Ureter (tissue), 1 donor: ENCODE results near the gene ZNF284. TPM values are rescaled to one million over a fixed set of nuclear protein-coding genes. Genes with fewer than 3 reads are reported as not detected.

Source experiments
- DNase-seq: peaks from one replicate; pipeline ENCODE4 v3.0.0-alpha.2; 2020; ENCODE audit warnings: low spot score
- total RNA-seq: library from RNA; stranded (reverse); gene quantifications from one replicate; pipeline ENCODE4 v1.2.4, GENCODE V29; 2023
- donor health status: DM: yes; HTN: yes; CAD: no.

Gene ZNF284
- total RNA-seq = 2.0 TPM

DNA sequence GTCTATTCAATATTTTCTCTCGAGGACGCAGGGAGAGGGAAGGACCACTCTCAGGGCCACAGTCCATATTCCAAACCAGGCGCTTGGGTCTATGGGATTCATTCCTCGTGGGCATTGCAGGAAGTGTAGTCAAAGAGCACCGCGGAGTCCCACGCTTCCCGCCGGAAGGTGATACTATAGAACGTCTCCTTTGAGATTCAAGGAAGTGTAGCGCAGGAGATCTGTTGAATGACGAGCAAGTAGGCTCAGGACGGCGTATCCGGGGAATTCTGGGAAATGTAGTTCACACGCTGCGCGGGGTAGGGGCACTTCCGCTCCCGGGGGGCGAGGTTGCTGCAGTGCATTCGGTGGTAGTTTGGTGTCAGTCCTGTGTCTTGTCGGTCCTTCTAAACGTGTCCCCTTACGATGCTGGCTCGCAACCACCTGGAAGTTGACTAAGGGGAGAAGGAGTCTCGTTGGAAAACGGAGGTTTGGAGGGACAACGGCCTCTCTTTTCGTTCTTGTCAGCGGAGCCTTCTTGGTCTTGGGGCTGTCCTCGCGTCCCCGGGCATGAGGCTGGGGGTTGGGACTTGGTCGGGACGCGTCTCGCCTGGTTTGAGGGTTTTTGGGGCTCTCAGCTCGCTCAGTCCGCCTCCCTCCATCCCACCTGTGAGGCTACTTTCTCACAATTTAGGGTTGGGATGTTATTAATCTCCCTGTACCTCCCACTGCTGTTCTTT, at the start of gene ZNF284:
Gene ZNF284, plus strand, starts transcription at position 336 of the 719 bp plus-strand sequence. CDS start 4,231 bp downstream, outside the sequence.
- peak; percentile 86 for DNase-seq

GRCh38 chr19:44024900-44025216, 47.1 kb upstream of the ZNF284 start:
- DNase-seq = no peak

- DNase-seq = peak; percentile 85
Measured at GRCh38 chr19:44025217-44025936, 46.6 kb upstream of the ZNF284 start, which contains the start of gene ZNF222. TSS of gene ZNF222 (plus strand) at chr19:44025379. CDS start at chr19:44025437, 58 bp downstream.

DNA sequence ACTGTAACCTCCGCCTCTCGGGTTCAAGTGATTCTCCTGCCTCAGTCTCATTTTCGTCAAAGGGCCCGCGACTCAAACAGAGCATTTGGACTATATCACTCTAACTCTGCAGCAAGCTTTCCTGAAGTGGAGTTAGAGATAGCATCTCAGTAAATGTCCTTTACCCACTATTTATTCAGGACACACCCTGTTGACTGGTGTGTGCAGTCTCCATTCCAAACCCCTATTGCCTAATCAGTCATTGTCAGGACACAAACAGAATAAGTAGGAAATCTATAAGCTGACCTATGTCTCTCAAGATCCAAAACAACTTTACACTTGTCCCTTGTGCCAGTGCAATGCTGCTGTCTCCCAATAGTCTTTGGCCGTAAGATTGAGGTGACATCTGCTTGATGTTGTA, 45.3 kb upstream of the ZNF284 start:
- DNase-seq = no peak

GRCh38 chr19:44032001-44032610, 39.9 kb upstream of the ZNF284 start:
- no peak for DNase-seq

GRCh38 chr19:44042147-44042546, 29.8 kb upstream of the ZNF284 start:
- no peak for DNase-seq

- DNase-seq = peak; percentile 53
Measured at GRCh38 chr19:44050740-44051649, 21.0 kb upstream of the ZNF284 start.

GRCh38 chr19:44051650-44052402, 20.1 kb upstream of the ZNF284 start, which contains the start of gene ZNF223:
TSS of gene ZNF223 (plus strand) at chr19:44052036. CDS start at chr19:44055177, 3,141 bp downstream.
- DNase-seq = peak; percentile 96

- DNase-seq = no peak
Measured at GRCh38 chr19:44055870-44056269, 16.1 kb upstream of the ZNF284 start.

DNA sequence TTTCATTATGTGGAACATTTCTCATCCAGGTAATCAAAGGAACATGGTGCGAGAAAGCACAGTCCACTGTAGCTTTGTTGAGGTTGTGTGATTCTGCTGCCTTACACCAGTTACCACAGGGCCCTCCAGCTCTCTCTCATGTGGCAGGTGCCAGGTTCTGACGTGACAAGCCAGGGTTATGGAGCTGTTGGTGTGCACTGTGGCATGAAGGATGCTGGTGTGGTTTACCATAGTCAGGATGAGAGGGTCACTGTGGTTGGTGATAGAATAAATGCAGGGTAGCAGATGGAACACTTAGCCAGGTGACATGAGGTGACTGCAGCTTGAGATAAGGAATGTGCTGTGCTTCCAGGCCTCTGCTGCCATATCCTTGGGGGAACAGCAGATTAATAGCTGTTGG, 12.7 kb upstream of the ZNF284 start:
- no peak for DNase-seq

DNA sequence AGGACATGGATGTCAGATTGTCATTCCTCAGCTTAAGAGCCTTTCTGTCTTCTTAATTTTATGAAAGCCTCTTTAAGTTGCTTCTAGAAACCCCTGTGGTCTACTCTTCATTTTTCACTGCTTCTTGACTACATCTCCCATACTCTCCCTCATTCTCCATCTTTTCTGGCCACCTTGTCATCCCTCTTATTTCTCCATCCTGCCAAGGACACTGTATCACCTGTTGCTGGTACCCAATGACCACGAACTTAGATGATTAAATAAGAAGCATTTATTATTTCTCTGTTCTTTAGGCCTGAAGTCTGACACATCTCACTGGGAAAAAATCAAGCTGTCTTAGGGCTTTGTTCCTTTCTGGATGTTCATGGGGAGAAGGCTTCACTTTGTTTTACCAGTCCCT, 10.9 kb upstream of the ZNF284 start:
- DNase-seq = no peak

GRCh38 chr19:44066305-44066704, 5.7 kb upstream of the ZNF284 start:
- no peak for DNase-seq

GRCh38 chr19:44069415-44069814, 2.5 kb upstream of the ZNF284 start:
- DNase-seq = no peak

- no peak for DNase-seq
Measured at GRCh38 chr19:44072543-44073401, 813 bp downstream of the ZNF284 start.

DNA sequence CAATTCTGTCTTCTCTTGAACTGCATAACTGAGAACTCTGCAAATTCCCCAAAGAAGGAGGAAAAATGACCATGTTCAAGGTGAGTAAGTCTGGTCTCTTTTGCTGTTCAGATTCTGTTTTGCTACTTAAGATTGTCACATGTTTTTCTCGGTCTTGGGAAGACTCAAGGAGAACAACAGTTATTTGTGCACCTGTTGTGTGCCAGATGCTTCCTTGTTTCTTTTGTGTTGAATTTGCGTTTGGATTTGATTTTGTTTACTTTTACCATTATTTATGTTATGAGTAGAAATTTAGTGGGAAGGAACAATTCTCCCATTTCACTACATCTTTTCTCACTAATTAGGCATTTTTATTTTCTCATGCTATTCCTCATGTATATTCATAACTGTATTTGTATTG, 4.4 kb downstream of the ZNF284 start:
- DNase-seq = no peak

GRCh38 chr19:44092108-44092507, 20.1 kb downstream of the ZNF284 start:
- DNase-seq = no peak

DNA sequence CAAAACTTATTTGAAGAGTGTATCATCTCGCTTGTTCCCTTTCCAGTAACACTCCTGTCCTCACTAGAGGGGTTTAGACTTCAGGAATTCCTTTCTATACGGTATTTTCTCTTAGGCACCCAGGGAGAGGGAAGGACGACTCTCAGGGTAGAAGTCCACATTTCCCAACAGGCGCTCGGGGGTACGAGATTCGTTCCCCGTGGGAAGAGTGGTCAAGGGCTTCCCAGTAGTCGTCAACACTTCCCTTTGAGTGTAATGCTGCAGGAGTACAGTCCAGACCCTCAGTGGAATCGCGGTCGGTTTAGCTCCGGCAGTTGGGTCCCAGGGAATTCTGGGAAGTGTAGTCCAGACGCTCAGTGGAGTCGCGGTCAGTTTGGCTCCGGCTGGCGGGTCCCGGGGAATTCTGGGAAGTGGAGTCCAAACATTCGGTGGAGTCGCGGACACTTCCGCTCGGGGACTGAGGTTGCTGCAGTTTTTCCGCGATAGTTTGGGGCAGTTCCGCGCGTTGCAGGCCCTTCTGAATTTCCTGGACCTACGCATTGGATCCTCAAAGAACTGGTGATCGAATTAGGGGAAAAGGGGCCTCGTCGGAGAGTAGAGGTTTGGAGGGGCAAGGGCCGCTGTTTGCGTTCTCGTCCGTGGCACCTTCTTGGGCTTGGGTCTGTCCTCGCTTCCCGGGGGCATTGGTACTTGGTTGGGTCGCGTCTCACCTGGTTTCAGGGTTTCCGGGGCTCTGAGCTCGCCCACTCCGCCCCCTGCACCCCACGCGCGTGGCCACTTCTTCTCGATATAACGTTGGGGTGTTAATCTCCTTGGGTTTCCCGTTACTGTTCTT, 22.2 kb downstream of the ZNF284 start, which contains the start of gene ZNF224:
Gene ZNF224, plus strand, starts transcription at position 431 of the 835 bp plus-strand sequence. CDS start 3,513 bp downstream, outside the sequence.
- DNase-seq = peak; percentile 94

- DNase-seq = no peak
Measured at GRCh38 chr19:44107751-44108150, 35.8 kb downstream of the ZNF284 start.

DNA sequence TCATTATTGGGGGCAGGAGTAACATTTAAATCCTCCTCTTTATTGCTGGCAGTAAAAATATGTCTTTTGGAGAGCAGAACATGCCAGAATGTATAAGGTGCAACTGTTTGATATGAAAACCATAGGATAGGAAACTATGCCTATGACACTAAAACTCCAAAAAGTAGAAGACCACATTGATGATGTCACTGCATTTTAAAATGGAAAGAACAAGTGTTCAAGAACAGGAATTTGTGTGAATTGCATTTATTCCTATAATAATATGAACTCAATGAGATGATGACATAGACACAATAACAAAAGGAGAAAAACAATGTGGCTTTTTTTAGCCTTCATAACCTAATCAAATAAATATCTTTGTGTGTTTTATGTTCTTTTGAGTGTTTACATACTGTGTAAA, 37.5 kb downstream of the ZNF284 start:
- no peak for DNase-seq
